ENCODE measurements around the gene CHPT1.
"Not testable (repeated sequence)": the region's sequence is repeated elsewhere in the genome, so short reads cannot be mapped to it uniquely, and the experiment has no call there.

The CHPT1 gene

DNA sequence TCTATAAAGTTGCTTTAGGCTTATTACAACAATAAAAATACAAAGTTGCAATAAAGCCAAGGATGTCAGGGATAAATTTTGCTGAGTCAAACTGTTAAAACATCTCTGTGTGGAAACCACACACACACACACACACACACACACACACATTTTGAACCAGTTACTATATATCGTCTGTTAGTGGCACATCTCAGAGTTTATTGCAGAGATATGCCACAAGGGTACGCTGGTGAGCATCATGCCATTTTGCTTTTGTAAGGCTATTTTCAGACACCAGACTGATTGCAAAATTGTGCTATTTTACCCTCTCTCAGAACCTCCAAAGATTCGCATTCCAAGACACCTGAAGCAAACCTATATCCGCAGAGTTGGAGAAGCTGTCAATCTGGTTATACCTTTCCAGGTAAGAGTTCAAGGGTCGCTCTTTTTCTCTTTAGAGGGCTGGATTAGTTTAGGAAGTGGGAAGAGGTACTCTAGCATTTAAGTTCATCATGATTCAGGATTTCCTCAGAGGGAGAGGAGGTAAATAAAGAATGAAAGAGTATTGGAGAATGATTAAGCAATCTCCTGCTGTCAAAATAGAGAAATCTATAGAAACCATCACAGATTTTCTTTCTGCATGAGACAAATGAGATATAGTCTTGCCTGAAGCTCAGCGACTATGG, 27.3 kb upstream of the CHPT1 start:
- TF ChIP-seq, protein P1, sequence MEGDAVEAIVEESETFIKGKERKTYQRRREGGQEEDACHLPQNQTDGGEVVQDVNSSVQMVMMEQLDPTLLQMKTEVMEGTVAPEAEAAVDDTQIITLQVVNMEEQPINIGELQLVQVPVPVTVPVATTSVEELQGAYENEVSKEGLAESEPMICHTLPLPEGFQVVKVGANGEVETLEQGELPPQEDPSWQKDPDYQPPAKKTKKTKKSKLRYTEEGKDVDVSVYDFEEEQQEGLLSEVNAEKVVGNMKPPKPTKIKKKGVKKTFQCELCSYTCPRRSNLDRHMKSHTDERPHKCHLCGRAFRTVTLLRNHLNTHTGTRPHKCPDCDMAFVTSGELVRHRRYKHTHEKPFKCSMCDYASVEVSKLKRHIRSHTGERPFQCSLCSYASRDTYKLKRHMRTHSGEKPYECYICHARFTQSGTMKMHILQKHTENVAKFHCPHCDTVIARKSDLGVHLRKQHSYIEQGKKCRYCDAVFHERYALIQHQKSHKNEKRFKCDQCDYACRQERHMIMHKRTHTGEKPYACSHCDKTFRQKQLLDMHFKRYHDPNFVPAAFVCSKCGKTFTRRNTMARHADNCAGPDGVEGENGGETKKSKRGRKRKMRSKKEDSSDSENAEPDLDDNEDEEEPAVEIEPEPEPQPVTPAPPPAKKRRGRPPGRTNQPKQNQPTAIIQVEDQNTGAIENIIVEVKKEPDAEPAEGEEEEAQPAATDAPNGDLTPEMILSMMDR (IDR thresholded peaks at IDR 0.05; ENCODE audit: low read depth, low read length, missing control alignments) = peak; percentile 49
- DNase-seq (ENCODE audit: extremely low read depth, low read depth) = peak; percentile 20
- H3K4me3 ChIP-seq (replicated peaks; ENCODE audit: low read depth, low read length) = no peak overlapping the region

- DNase-seq (ENCODE audit: extremely low read depth, low read depth) = no peak
- H3K4me3 ChIP-seq (replicated peaks; ENCODE audit: low read depth, low read length) = no peak overlapping the region
- TF ChIP-seq, protein P1 (IDR thresholded peaks at IDR 0.05; ENCODE audit: low read depth, low read length, missing control alignments) = no peak
These were observed 26.2 kb upstream of the CHPT1 start for GRCh38 chr12:101671157-101671791.

DNA sequence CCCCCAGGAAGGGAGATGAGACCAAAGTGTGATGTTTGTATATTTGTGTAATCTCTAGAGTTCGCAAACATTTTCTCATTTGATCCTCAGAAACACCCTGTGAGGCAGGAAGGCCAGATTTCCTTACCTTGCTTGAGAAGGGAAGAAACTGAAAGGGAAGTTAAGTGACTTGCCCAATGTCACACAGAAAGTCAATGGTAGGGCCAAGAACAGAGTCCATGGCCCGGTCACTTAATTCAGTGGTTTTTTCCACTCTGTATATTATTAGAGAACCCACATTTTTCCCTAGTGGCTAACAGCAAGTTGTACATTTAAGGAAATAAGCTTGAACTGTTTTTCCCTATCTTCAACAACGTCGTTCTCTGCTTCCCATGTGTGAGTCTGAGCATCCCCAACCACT, 25.6 kb upstream of the CHPT1 start:
- no peak for DNase-seq (ENCODE audit: extremely low read depth, low read depth)
- H3K4me3 ChIP-seq (replicated peaks; ENCODE audit: low read depth, low read length) = no peak overlapping the region
- TF ChIP-seq, protein P1 (IDR thresholded peaks at IDR 0.05; ENCODE audit: low read depth, low read length, missing control alignments) = no peak

DNA sequence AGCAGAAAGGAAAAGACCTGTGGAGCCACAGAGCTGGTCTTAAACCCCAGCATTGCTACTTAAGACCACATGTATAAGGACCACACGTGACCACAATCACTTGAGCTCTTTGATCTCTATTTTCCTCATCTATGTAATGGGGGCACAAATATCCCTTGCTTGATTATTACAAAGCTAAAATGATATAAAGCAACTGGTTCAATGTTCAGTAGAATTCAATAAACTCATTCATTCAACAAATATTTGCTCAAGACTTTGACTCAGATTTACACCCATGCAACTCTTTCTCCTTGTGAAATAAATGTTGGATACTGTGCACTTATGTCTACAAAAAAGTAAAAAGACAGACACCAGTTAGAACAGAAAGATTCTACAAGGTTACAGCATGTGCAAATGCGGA, 21.9 kb upstream of the CHPT1 start:
- TF ChIP-seq, protein P1 (IDR thresholded peaks at IDR 0.05; ENCODE audit: low read depth, low read length, missing control alignments) = no peak
- no peak overlapping the region for H3K4me3 ChIP-seq (replicated peaks; ENCODE audit: low read depth, low read length)

GRCh38 chr12:101676497-101676896, 20.9 kb upstream of the CHPT1 start:
- DNase-seq (ENCODE audit: extremely low read depth, low read depth); H3K4me3 ChIP-seq (replicated peaks; ENCODE audit: low read depth, low read length): not testable (repeated sequence)

More for the DNA sequence above, 21.9 kb upstream of the CHPT1 start:
- DNase-seq (ENCODE audit: extremely low read depth, low read depth) = no peak

- TF ChIP-seq, protein P1 (IDR thresholded peaks at IDR 0.05; ENCODE audit: low read depth, low read length, missing control alignments) = no peak
- H3K4me3 ChIP-seq (replicated peaks; ENCODE audit: low read depth, low read length) = no peak overlapping the region
- DNase-seq (ENCODE audit: extremely low read depth, low read depth) = no peak
These were observed 19.4 kb upstream of the CHPT1 start for GRCh38 chr12:101678081-101678480.

GRCh38 chr12:101680240-101680639, 17.2 kb upstream of the CHPT1 start:
- TF ChIP-seq, protein P1 (IDR thresholded peaks at IDR 0.05; ENCODE audit: low read depth, low read length, missing control alignments) = no peak
- DNase-seq (ENCODE audit: extremely low read depth, low read depth) = no peak
- no peak overlapping the region for H3K4me3 ChIP-seq (replicated peaks; ENCODE audit: low read depth, low read length)
